Esophagus muscularis mucosa (tissue), 4 donors: ENCODE results near the gene ZNF618.

Experiments used
- CTCF ChIP-seq, 3 experiments: fragments of 200-600 bp in 2 of 3; fragments of 450-650 bp in 1 of 3; sonication (generic) in 2 of 3; IDR thresholded peaks; one replicate each; pipeline ENCODE4 v1.5.1; 2017 to 2019; ENCODE audit warnings: antibody characterized with exemption in 3 of 3, mild to moderate bottlenecking in 2 of 3, moderate library complexity in 1 of 3
- EP300 ChIP-seq: sonication (generic); formaldehyde crosslinking; IDR thresholded peaks from one replicate; pipeline ENCODE4 v1.6.1; 2017; ENCODE audit warnings: antibody characterized with exemption
- POLR2A ChIP-seq: fragments of 450-650 bp; IDR thresholded peaks from one replicate; pipeline ENCODE4 v1.6.1; 2017; ENCODE audit warnings: antibody characterized with exemption, moderate library complexity, mild to moderate bottlenecking, low read depth
- POLR2AphosphoS5 ChIP-seq, 2 donors: sonication (generic); formaldehyde crosslinking; IDR thresholded peaks; one replicate each; pipeline ENCODE4 v1.6.1; 2017; ENCODE audit warnings: antibody characterized with exemption in 2 of 2

- no peak for TF ChIP-seq POLR2AphosphoS5 (IDR thresholded peaks at IDR 0.05)
- TF ChIP-seq POLR2A: no peak
- TF ChIP-seq CTCF (IDR thresholded peaks at IDR 0.05): no peak
- no peak for TF ChIP-seq EP300
These were observed 151.2 kb downstream of the ZNF618 start for GRCh38 chr9:114027159-114027862.
